Activated B cell treated with CpG ODN at 0.5 μM for 24 hours (primary cell): ENCODE results near the gene BUB1B. TPM values are rescaled to one million over a fixed set of nuclear protein-coding genes. Genes with fewer than 3 reads are reported as not detected.
"Not testable (repeated sequence)": the region's sequence is repeated elsewhere in the genome, so short reads cannot be mapped to it uniquely, and the experiment has no call there.

Source experiments
- ATAC-seq: fragments of 200-7000 bp; cut with Tn5 transposase; one replicate; pipeline ENCODE4 v1.10.0; 2021; ENCODE audit warnings: low read depth, mild to moderate bottlenecking, moderate library complexity
- CTCF ChIA-PET: fragments of 350-600 bp; sonication (Branson Sonifier 250); formaldehyde crosslinking; loops from one replicate; lab custom pipeline; 2021; ENCODE audit warnings: antibody characterized with exemption; lab: Charles Lee
- POLR2A ChIA-PET: fragments of 350-600 bp; sonication (Branson Sonifier 250); formaldehyde crosslinking; loops from one replicate; lab custom pipeline; 2021; ENCODE audit warnings: antibody characterized with exemption; lab: Charles Lee
- DNase-seq: peaks from one replicate; pipeline ENCODE4 v3.0.0; 2022
- H3K27ac Mint-ChIP-seq: one replicate; pipeline ENCODE4 v1.8.0; 2020; ENCODE audit warnings: mixed read lengths
- H3K27me3 Mint-ChIP-seq: one replicate; pipeline ENCODE4 v1.8.0; 2021; ENCODE audit warnings: mixed read lengths
- H3K36me3 Mint-ChIP-seq: one replicate; pipeline ENCODE4 v1.8.0; 2021; ENCODE audit warnings: low read depth, mixed read lengths
- H3K4me1 Mint-ChIP-seq: one replicate; pipeline ENCODE4 v1.8.0; 2021; ENCODE audit warnings: mixed read lengths
- H3K4me3 Mint-ChIP-seq: one replicate; pipeline ENCODE4 v1.8.0; 2020; ENCODE audit warnings: mild to moderate bottlenecking, mixed read lengths
- H3K9me3 Mint-ChIP-seq: one replicate; pipeline ENCODE4 v1.8.0; 2020; ENCODE audit warnings: mixed read lengths
- intact Hi-C: fragments of 100-400 bp; cut with micrococcal nuclease; formaldehyde crosslinking; loops from one replicate; pipeline ENCODE4 v1.15.1; 2024
- total RNA-seq: library from RNA; stranded (reverse); gene quantifications from 2 replicates; pipeline ENCODE4 v1.2.3, GENCODE V29; 2022
- TF ChIP-seq, protein P1 (sequence below): fragments of 200-600 bp; IDR thresholded peaks from one replicate; pipeline ENCODE4 v1.8.0; 2022; ENCODE audit warnings: antibody characterized with exemption, mild to moderate bottlenecking

BUB1B gene, protein sequence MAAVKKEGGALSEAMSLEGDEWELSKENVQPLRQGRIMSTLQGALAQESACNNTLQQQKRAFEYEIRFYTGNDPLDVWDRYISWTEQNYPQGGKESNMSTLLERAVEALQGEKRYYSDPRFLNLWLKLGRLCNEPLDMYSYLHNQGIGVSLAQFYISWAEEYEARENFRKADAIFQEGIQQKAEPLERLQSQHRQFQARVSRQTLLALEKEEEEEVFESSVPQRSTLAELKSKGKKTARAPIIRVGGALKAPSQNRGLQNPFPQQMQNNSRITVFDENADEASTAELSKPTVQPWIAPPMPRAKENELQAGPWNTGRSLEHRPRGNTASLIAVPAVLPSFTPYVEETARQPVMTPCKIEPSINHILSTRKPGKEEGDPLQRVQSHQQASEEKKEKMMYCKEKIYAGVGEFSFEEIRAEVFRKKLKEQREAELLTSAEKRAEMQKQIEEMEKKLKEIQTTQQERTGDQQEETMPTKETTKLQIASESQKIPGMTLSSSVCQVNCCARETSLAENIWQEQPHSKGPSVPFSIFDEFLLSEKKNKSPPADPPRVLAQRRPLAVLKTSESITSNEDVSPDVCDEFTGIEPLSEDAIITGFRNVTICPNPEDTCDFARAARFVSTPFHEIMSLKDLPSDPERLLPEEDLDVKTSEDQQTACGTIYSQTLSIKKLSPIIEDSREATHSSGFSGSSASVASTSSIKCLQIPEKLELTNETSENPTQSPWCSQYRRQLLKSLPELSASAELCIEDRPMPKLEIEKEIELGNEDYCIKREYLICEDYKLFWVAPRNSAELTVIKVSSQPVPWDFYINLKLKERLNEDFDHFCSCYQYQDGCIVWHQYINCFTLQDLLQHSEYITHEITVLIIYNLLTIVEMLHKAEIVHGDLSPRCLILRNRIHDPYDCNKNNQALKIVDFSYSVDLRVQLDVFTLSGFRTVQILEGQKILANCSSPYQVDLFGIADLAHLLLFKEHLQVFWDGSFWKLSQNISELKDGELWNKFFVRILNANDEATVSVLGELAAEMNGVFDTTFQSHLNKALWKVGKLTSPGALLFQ
- 3.9 and 4.2 TPM in 2 replicates for total RNA-seq

DNA sequence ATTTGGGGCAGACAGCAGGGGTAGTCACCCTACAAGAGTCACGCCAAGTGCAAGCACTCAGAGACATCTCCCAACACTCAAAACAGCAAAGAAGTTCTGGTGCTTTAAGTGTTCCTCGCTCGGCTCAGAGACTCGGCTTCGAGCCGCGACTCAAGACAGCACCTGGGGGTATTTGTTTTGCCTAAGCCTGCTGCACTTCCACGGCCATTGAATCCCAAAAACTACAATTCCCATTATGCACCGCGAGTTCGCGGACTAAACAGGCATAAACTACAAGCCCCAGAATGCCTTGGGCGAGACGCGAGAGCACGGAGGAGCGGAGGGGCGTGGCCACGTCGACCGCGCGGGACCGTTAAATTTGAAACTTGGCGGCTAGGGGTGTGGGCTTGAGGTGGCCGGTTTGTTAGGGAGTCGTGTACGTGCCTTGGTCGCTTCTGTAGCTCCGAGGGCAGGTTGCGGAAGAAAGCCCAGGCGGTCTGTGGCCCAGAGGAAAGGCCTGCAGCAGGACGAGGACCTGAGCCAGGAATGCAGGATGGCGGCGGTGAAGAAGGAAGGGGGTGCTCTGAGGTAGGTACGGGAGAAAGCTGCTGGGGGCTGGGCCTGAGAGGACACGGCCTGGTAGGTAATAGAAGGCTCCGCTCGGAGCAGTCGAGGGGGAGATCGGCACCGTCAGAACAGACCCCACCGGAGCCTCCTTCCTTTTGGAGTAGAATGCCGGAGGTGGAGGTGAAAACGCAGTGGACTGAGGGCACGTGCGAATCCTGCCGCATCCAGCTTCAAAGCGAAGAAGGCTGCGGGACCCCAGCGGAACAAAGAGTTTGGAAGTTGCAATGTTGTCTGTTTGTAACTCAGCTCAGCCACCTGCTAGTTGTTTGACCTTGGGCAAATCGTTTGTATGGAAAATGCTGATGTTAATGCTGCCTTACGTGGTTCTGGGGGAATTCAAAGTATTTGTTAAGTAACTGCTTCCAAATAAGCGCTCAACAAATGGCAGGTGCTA lies at the start of gene BUB1B:
TSS of gene BUB1B (plus strand) at position 381 of the 1,000 bp plus-strand sequence. CDS start at position 533, 152 bp downstream.
- H3K4me3 Mint-ChIP-seq = no peak within 1 kb of the TSS

DNA sequence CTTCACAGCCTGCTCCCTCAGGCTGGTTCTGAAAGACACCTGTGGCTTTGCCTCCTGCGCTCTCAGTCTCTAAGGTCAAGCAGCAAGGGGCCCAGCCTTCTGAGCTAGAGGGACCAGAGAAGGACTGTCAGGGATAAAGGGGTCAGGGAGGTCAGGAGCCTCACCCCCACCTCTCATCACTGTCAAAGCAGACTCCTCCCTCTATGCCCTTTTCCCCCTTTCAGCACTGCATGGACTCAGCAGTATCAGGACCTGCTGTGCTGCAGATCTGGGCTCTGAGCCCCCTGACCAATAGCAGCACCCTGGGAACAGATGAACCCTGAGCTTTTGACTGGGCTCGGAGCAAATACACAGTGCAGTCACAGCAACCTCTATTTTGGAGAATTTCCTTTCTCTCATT lies 49.0 kb upstream of the BUB1B start:
- Mint-ChIP-seq H3K27ac (no peak overlapping the region), H3K36me3 (peaks cover 8% of the 10 kb centered on the region), H3K9me3 (no peaks in the 10 kb centered on the region), H3K4me3 (no peak overlapping the region), H3K4me1 (peaks cover 59% of the 10 kb centered on the region), H3K27me3 (no peaks in the 10 kb centered on the region)
- intact Hi-C loops = no loop called here
- DNase-seq (no peak), ATAC-seq (no peak)
- TF ChIP-seq, protein P1, sequence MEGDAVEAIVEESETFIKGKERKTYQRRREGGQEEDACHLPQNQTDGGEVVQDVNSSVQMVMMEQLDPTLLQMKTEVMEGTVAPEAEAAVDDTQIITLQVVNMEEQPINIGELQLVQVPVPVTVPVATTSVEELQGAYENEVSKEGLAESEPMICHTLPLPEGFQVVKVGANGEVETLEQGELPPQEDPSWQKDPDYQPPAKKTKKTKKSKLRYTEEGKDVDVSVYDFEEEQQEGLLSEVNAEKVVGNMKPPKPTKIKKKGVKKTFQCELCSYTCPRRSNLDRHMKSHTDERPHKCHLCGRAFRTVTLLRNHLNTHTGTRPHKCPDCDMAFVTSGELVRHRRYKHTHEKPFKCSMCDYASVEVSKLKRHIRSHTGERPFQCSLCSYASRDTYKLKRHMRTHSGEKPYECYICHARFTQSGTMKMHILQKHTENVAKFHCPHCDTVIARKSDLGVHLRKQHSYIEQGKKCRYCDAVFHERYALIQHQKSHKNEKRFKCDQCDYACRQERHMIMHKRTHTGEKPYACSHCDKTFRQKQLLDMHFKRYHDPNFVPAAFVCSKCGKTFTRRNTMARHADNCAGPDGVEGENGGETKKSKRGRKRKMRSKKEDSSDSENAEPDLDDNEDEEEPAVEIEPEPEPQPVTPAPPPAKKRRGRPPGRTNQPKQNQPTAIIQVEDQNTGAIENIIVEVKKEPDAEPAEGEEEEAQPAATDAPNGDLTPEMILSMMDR = no peak
- CTCF ChIA-PET = interaction anchor here (1.3 kb wide), 1 partner anchor 162 kb away, joined by 3 read pairs; no protein-coding TSS in a partner anchor
- POLR2A ChIA-PET = interaction anchor here (2.4 to 23.5 kb wide), 2 partner anchors 10 to 68 kb away, joined by 12 to 1329 read pairs; partner anchors contain the start of gene SRP14

More for the DNA sequence above, at the start of gene BUB1B:
- H3K27me3 Mint-ChIP-seq = no peaks in the 10 kb centered on the region
- peaks cover 10% of the 10 kb centered on the region for H3K4me1 Mint-ChIP-seq
- ATAC-seq = peak; percentile 97
- ChIA-PET POLR2A (interaction anchor here (0.6 to 3.0 kb wide), 7 partner anchors 45 to 284 kb away, joined by 3 to 23 read pairs (median 5); partner anchors contain the start of gene BMF), CTCF (interaction anchor here (1.1 to 2.3 kb wide), 5 partner anchors 23 to 115 kb away, joined by 3 to 9 read pairs (median 4); no protein-coding TSS in a partner anchor)
- intact Hi-C loops = loop anchor here (1.0 to 2.0 kb wide), 5 partner anchors 54 to 646 kb away; partner anchors contain the start of genes DNAJC17, FSIP1, INAFM2 and ZFYVE19
- H3K27ac Mint-ChIP-seq = no peak within 1 kb of the TSS
- no peaks in the 10 kb centered on the region for H3K36me3 Mint-ChIP-seq
- DNase-seq = peak; percentile 88
- no peaks in the 10 kb centered on the region for H3K9me3 Mint-ChIP-seq
- TF ChIP-seq, protein P1 = no peak

DNA sequence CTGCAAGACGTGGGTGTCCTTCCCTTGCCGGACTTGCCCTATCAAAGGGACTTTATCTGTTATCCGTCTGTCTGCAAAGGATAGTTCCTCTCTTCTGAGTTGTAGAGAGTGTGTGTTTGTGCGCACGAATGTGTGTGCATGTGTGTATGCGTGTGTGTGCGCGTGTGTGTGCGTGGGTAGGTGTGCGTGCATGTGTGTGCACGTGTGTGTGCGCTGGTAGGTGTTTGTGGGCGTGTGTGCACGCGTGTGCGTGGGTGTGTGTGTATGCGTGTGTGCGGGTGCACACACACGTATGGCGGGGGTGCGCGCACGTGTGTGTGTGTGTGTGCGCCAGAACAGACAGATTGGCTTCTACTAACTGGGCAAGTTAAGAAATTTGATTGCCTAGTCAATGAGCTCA lies 48.1 kb upstream of the BUB1B start:
- CTCF ChIA-PET = no interaction called here
- DNase-seq = no peak

DNA sequence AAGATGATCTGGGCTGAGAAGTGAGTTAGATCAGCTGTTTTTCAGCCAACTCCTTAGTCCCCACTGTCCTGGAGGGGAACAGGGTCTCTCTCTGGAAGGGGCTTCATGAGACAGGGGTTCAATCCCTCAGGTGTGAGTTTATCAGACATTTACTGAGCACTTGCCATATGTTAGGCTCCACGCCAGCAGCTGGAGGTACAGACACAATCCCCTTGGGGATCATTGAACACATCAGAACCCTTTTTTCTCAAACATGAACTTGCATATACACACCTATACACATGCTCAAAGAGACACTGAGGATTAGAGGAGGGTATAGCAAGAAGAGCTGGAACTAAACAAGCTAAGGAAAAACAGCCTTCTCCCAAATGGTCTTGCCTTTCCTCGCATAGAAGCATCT lies 46.7 kb upstream of the BUB1B start:
- ATAC-seq (no peak), DNase-seq (no peak)
- ChIA-PET CTCF (interaction anchor here (0.6 to 1.9 kb wide), 7 partner anchors 8 to 69 kb away, joined by 3 to 10 read pairs (median 4); no protein-coding TSS in a partner anchor), POLR2A (interaction anchor here (0.5 to 7.5 kb wide), 8 partner anchors 13 to 439 kb away, joined by 3 to 172 read pairs (median 4); no protein-coding TSS in a partner anchor)
- TF ChIP-seq, protein P1 = no peak
- Mint-ChIP-seq H3K4me1 (peaks cover 46% of the 10 kb centered on the region), H3K27ac (peak overlapping the region; percentile 98), H3K27me3 (no peaks in the 10 kb centered on the region), H3K36me3 (no peaks in the 10 kb centered on the region), H3K9me3 (no peaks in the 10 kb centered on the region), H3K4me3 (no peak overlapping the region)
- intact Hi-C loops = no loop called here

More for the DNA sequence above, 48.1 kb upstream of the BUB1B start:
- Mint-ChIP-seq H3K9me3 (no peaks in the 10 kb centered on the region), H3K36me3 (peaks cover 6% of the 10 kb centered on the region), H3K4me3 (no peak overlapping the region), H3K27me3 (no peaks in the 10 kb centered on the region), H3K4me1 (peaks cover 52% of the 10 kb centered on the region), H3K27ac (peak overlapping the region; percentile 63)
- TF ChIP-seq, protein P1 = no peak
- ATAC-seq = no peak
- POLR2A ChIA-PET = interaction anchor here (0.7 to 7.5 kb wide), 3 partner anchors 11 to 65 kb away, joined by 3 to 172 read pairs (median 62); no protein-coding TSS in a partner anchor
- intact Hi-C loops = no loop called here

DNA sequence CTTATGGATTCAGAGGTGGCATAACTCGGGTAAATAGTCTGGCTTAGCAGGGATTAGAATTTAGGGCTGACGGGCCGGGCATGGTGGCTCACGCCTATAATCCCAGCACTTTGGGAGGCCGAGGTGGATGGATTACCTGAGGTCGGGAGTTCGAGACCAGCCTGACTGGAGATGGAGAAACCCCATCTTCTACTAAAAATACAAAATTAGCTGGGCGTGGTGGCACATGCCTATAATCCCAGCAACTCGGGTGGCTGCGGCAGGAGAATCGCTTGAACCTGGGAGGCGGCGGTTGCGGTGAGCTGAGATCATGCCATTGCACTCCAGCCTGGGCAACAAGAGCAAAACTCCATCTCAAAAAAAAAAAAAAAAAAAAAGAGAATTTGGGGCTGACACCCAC lies 45.8 kb upstream of the BUB1B start:
- not testable (repeated sequence) for H3K27me3 Mint-ChIP-seq, H3K9me3 Mint-ChIP-seq, H3K4me3 Mint-ChIP-seq, H3K36me3 Mint-ChIP-seq, DNase-seq, ATAC-seq
- POLR2A ChIA-PET = interaction anchor here (0.6 to 7.5 kb wide), 14 partner anchors 14 to 1289 kb away, joined by 3 to 172 read pairs (median 4); partner anchors contain the start of gene SRP14
- Mint-ChIP-seq H3K27ac (peak overlapping the region; percentile 98), H3K4me1 (peaks cover 42% of the 10 kb centered on the region)
- CTCF ChIA-PET = interaction anchor here (0.6 to 1.9 kb wide), 10 partner anchors 8 to 194 kb away, joined by 3 to 14 read pairs (median 3); no protein-coding TSS in a partner anchor
- intact Hi-C loops = loop anchor here (1.0 kb wide), 1 partner anchor 10 kb away; no protein-coding TSS in a partner anchor
